Activated CD8-positive, alpha-beta memory T cell treated with anti-CD3 and anti-CD28 coated beads, Interleukin-2, amount 50 U/mL, for 1 hour (primary cell): ENCODE measurements around the gene TFPT.

Experiments used
- DNase-seq: peaks from one replicate; pipeline ENCODE4 v3.0.0-alpha.2; 2020; ENCODE audit errors: extremely low read depth

TFPT gene

DNA sequence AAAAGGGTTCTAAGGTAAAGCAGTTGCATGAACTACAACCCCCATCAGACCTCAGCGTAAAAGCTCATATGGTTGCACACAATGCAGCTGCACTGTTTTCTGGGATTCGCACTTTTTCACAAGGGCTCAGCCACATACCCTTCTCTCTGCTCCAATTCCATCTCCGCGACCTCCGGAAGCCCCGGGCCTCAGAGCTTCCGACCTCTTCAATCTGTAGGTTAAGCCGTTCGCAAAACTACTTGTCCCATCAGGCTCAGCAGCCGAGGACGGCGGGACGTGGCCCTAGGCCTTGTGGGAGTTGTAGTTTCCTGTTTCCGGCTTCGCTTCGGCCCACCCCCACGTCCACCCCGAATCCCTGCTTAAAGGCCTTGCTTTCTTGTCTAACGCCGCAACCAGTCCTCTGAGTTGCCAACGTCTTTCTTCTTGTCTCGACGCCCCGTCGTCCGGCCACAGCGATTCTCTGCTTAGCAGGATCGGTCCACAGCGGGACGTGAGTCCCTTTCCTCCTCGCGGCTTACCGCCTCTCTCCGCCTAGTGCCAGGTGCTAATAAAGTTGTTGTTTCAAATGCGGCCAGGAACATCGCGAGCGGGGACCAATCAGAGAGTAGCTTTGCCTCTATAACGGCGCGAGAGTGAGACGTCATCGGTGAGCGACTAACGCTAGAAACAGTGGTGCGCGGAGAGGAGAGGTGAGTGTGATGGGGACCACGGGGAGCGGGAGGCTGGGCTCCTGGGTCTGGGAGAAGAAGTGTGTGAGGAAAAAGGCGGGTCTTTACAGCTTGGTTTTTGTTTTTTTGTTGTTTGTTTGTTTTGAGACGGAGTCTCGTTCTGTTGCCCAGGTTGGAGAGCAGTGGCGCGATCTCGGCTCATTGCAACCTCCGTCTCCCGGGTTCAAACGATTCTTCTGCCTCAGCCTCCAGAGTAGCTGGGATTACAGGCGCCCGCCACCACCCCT, at the start of gene TFPT, which contains the start of gene PRPF31:
Gene TFPT (minus strand): TSS at position 549 of the 955 bp plus-strand sequence. CDS start 388 bp downstream, at position 161.
Gene PRPF31 (plus strand): TSS at position 646 of the 955 bp plus-strand sequence. CDS start 2,525 bp downstream, outside the sequence.
- peak; percentile 97 for DNase-seq

DNA sequence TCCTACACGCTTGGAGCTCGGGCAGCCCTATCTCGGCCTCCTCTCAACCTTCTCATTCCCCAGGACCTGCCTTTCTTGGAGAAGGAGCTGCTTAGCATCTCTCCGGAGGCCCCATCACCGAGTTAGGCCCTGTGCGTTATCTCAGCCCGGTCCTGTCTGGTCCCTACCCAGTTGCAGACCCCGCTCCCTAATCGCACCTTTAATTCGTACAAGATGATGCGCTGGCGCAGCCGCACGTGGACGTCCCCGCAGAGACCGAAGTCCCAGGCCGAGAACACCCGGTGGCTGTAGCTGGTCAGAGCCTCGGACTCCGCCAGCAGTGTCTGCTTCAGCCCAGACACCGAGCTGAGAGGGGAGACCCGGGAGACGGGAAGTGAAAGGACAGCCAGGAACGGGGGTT, 49.8 kb upstream of the TFPT start:
- DNase-seq = no peak

DNA sequence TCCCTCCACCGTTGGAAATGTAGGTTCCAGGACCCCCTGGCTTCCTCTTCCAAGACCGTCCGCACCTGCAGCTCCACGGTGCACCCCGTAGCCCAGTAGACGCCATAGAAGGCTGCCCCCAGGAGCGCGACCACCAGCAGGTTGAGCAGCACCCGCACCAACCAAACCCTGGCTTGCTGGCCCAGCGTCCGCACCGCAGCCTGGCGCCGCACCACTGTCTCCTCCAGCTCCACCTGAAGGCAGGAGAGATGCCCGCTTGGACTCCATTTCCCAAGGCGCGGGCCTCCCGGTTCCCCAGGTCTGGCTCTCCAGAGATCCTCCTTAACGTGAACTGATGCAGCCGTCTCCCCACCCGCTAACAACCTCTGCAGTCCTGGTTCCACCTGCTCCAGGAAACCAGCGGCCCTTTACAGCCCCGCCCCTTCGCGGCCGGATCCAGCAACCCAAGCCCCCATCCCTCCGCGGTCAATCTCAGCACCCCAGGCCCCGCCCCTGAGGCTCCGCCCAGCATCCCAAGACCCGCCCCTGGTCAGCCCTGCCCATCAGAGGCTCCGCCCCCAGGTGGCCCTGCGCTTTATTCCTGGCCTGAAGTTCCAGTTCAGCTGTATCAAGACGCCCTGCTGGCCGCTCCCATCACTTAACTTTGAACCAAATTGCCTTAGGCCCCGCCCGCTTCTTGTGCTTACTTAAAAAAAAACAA, 49.1 kb upstream of the TFPT start:
- DNase-seq = no peak

- DNase-seq = no peak
Observed at GRCh38 chr19:54162884-54163283, 47.4 kb upstream of the TFPT start.

DNA sequence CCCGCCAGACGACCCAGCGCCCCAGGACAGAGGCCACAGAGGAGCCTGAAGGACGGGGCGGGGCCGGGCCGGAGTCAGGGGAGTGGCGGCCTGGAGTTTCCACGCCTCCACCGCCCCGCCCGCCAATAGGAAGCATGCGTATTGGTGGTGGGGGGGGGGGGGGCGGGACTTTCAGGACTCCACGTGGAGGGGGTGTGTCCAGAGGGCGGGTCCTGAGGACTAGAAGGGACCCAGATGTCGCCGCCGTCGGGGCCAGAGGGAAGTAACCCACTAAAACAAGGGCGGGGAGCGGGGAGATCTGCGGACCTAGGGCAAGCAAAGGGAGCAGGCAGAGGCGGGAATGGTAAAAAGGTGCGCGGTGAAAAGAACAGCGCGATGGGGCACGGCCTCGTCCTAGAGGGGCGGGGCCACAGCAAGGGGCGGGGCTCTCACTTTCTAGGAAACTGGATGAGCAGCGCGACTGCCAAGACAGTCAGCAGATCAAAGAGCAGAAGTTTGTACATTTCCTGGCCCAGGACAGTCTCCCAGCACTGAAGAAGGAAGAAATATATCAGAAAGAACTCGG, 46.9 kb upstream of the TFPT start:
- peak; percentile 59 for DNase-seq

- no peak for DNase-seq
Observed at GRCh38 chr19:54160854-54161253, 45.4 kb upstream of the TFPT start.

DNA sequence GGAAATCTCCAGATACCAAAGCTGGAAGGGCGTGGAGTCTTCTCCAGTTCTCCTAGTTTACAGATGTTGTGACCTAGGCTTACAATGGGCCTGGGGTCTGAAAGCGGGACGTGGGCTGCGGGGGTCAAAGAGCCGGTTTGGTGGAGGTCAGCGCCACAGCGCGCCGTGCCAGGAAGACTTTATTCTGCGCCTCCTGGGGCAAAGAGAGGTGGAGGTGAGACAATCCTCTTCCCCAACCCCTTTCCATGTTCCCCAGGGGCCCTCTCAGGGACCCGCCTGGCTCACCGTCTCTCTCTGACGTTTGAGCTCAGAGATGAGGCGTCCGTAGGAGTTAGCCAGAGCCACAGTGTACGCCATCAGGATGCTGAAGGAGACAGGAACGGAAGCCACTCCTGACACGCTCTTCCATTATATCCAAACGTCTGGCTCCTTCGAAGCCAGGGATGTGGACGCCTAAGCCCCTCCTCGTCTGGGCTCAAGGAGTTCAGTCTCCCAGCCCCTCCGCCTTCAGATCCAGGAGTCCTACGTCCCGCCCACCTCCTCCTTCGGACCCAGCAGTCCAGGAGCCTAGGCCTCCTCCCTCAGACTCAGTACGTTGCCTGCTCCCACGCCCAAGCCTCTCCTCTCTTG, 44.8 kb upstream of the TFPT start:
- DNase-seq = no peak

GRCh38 chr19:54159352-54160181, 44.1 kb upstream of the TFPT start, which contains the start of gene LENG1:
Gene LENG1, minus strand, starts transcription at chr19:54159721. Its CDS starts 26 bp downstream, at chr19:54159695.
- peak; percentile 100 for DNase-seq

GRCh38 chr19:54158812-54159351, 43.4 kb upstream of the TFPT start:
- no peak for DNase-seq

- no peak for DNase-seq
Observed at GRCh38 chr19:54156953-54157352, 41.5 kb upstream of the TFPT start.

DNA sequence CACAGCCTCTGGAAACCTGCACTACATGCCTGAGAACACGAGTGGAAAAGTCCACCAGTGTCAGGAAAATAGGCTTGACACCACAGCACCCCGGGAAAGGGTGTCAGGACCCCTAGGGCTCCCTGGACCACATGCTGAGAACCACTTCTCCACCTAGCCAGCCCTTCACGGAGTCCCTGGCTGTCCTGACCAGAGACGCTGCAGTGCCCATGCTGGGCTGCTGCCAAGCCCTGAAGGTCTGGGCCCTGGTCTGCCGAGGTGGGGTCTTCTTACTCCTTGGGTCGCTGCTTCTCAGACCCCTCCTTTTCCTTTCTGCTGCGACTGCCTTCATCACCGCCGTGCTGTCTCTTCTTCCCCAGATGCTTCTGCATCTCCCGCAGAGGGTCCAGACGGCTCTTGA, 41.0 kb upstream of the TFPT start:
- no peak for DNase-seq

DNA sequence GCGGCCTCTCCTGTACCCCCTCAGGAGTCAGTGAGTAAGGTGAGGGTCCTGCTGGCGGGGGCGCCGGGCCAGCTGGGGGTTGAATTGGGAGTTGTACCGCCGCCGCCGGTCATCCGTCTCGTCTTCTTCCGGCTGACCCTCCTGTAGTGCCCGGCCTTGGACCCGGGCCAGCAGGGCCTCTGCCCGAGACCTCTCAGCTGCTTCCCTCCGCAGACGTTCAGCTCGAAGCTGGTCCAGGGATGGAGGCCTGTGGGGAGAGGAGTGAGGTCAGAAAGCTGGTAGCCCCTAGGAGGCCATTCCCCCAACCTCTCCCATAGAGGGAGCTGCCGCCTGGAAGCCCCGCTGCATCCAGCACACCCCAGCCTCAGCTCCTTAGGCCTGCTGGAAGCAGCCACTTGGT, 40.2 kb upstream of the TFPT start:
- DNase-seq = no peak

- no peak for DNase-seq
Observed at GRCh38 chr19:54154603-54155345, 39.3 kb upstream of the TFPT start.

DNA sequence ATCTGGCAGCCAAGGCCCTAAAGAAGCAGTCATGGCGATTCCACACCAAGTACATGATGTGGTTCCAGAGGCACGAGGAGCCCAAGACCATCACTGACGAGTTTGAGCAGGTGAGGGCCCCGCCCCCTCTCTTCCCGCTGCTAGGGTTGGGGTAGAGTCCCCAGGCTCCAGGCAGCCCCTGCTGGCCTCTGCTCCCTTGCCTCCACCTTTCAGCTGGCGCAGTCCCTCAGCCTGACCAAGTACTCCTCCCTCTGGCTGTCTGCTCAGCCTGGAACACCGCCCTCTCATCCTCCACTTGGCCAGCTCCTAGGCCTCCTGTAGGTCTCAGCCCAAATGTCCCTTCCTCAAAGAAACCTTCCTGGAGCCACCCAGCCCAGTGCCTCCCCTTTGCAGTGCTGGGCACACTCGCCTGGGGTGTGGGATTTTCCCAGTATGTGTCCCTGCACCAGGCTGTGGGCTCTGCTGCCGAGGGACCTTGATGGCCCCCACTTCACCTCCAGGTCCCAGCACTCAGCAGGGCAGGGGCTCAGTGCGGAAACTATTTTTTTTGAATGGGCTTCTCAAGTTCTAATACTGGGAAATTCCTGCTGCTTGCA, 38.4 kb upstream of the TFPT start:
- no peak for DNase-seq

- no peak for DNase-seq
Observed at GRCh38 chr19:54152878-54153524, 37.5 kb upstream of the TFPT start.

DNA sequence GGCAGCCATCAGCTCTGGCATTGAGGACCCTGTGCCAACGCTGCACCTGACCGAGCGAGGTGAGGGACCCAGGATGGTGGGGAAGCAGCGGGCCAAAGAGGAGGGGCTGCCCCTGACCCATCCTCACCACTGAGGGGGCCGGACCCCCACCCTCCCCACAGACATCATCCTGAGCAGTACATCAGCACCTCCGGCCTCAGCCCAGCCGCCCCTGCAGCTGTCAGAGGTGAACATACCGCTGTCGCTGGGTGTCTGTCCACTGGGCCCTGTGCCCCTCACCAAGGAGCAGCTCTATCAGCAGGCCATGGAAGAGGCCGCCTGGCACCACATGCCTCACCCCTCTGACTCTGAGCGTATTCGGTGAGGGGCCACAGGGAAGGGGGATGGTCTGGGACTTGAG, 36.8 kb upstream of the TFPT start:
- no peak for DNase-seq

DNA sequence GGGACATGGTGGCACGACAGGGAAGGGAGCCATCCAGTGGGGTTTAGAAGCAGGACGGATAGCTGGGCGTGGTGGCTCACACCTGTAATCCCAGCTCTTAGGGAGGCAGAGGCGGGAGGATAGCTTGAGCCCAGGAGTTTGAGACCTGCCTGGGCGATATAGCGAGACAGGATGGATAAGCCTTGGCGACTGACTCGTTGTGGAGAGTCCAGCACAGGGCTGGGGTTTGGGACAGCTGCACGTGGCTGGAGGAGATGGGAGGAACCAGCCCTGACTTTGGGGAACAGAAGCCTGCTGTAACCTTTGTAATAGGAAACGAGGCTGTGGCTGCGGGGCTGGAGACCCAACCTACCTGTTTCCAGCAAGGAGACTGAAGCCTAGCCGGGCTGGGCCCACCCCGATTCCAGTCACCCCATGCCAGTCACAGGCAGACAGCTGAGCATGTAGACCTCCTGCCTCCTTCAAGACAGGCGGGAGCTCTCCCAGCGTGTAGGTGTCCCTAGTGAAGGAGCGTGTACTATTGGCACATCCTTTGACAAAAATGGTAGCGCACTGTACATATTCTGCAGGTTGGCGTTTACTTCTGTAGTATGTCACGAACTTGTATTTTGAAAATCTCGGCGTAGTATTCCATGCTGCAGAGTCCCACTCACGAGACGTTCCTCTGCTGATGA, 36.0 kb upstream of the TFPT start:
- no peak for DNase-seq

DNA sequence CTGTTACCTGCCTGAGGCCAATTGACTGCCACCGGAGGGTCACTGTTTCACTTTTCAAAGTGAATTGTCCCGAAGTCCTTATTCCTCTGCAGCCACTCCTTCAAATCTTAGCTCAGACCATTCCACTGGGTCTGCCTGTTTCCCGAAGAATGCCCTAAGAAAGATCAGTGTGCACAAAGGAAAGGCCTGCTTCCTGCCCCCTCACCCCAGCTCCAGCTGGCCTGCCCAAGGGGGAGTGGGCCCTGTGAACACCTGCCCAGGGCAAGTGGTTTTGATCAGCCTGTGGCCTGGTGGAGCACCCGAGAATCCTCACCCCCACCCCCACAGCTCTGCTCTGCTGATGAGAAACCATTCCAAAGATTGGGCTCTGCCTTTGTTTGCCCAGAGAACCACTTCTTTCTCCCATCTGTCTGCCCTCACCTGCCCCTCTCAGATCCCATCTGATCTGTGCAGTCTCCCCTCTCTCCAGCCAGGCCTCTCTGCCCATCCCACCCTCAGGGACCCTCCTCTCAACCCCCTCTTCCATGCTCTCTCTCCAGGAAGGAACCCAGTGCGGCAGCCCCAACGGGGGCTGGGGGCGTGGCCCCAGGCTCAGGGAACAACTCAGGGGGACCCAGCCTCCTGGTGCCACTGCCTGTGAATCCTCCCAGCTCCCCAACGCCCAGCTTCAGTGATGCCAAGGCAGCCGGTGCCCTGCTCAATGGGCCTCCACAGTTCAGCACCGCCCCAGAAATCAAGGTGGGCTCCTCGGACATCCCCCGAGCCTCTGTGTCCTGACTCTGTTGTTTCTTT, 33.8 kb upstream of the TFPT start:
- no peak for DNase-seq
